ENCODE results near the gene P3H1.

GRCh38 chr1:42786097-42786496, 19.3 kb upstream of the P3H1 start:
- TF ChIP-seq CTCF (IDR thresholded peaks at IDR 0.05) (no peak), POLR2A (IDR thresholded peaks at IDR 0.05) (no peak)
